GM12874 (cell line): Measurements from ENCODE around the gene PLCD1.

ENCODE experiments used
- TF ChIP-seq, protein P1 (sequence below): IDR thresholded peaks from 2 replicates; pipeline ENCODE4 v1.5.1; 2011; ENCODE audit warnings: low read depth, mild to moderate bottlenecking, control low read depth, low read length, moderate library complexity; ENCODE audit not compliant: insufficient read depth

PLCD1 gene

DNA sequence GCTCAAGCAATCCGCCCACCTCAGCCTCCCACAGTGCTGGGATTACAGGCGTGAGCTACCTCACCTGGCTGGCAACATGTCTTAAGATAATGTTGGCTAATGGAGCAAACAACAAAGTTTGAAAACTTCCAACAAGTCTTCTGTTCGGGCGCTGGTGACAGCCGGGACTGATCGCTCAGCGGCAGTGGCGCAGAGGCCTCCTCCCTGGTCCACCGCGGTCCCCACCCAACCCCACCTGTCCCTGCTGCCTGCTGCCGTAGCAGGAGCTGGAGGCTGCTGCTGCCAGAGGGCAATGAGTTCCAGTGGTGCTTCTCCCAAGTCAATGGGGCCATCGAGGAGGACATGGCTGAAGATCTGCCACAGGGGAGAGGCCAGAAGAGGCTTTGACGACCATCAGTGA, 21.7 kb upstream of the PLCD1 start:
- TF ChIP-seq, protein P1, sequence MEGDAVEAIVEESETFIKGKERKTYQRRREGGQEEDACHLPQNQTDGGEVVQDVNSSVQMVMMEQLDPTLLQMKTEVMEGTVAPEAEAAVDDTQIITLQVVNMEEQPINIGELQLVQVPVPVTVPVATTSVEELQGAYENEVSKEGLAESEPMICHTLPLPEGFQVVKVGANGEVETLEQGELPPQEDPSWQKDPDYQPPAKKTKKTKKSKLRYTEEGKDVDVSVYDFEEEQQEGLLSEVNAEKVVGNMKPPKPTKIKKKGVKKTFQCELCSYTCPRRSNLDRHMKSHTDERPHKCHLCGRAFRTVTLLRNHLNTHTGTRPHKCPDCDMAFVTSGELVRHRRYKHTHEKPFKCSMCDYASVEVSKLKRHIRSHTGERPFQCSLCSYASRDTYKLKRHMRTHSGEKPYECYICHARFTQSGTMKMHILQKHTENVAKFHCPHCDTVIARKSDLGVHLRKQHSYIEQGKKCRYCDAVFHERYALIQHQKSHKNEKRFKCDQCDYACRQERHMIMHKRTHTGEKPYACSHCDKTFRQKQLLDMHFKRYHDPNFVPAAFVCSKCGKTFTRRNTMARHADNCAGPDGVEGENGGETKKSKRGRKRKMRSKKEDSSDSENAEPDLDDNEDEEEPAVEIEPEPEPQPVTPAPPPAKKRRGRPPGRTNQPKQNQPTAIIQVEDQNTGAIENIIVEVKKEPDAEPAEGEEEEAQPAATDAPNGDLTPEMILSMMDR, result no peak

- TF ChIP-seq, protein P1, result no peak
Observed at GRCh38 chr3:38049358-38050126, 20.1 kb upstream of the PLCD1 start.

- TF ChIP-seq, protein P1, result no peak
Observed at GRCh38 chr3:38047896-38048295, 18.5 kb upstream of the PLCD1 start.

- TF ChIP-seq, protein P1, result no peak
Observed at GRCh38 chr3:38046821-38047220, 17.4 kb upstream of the PLCD1 start.

GRCh38 chr3:38046027-38046426, 16.6 kb upstream of the PLCD1 start:
- TF ChIP-seq, protein P1, result no peak

DNA sequence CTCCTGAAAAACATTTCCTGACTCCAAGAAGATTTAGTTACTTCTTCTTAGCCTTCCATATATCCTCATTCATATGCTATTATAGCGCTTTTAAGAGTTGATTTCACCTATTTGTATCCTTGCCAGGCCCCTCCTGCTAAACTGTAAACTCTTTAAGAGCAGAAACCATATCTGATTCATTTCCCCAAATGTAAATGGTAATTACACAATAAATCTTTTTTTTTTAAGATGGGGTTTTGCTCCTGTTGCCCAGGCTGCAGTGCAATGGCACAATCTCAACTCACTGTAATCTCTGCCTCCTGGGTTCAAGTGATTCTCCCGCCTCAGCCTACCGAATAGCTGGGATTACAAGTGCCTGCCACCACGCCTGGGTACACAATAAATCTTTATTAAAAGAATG, 14.0 kb upstream of the PLCD1 start:
- TF ChIP-seq, protein P1, result no peak

- TF ChIP-seq, protein P1, result no peak
Observed at GRCh38 chr3:38040401-38040800, 11.0 kb upstream of the PLCD1 start.
